Measurements from ENCODE around the gene SHISAL1. TPM values are rescaled to one million over a fixed set of nuclear protein-coding genes. Genes with fewer than 3 reads are reported as not detected.

SHISAL1 gene
- total and polyA plus RNA-seq, 2 donors (not counting 1 experiment from before 2014, with no cell fraction given): not detected

DNA sequence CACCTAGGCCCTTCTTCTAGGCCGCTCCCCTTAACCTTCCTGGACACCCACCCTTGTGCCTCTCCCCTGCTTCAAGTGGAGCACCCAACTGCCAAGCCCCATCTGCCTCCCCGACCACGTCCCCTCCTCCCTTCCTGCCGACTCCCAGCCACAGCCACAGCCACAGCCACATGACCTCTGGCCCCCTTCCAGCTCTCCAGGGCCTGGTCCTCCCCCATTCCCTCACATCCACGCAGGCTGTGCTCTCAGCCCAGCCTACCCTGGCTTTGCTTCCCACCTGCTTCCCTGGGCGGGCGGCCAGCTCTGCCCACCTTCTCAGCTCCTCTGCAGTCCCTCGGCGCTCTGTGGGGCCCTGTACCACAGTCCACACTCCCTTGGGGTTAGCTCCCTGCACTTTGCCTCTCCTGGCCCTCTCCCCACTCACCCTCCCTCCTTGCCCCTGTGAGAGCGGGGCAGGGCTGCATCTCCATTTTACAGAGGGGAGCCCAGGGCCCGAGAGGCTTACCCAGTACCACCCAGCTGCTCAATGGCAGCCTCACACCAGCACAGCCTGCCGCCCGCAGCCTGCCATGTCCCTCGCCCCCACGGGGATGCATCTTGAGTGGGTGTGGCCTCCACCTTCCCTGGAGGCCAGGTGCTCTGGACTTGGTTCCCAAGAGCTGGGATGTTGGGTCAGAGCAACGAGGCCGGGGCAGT is 111.7 kb downstream of the SHISAL1 start:
- H3K27ac Mint-ChIP-seq: no peak overlapping the region

More for the DNA sequence above, 111.7 kb downstream of the SHISAL1 start:
- H4K20me1 ChIP-seq (ENCODE audit: control insufficient read depth, insufficient read depth, low read length, poor library complexity, severe bottlenecking): peaks cover 72% of the 10 kb centered on the region
- Mint-ChIP-seq H3K9me3 (ENCODE audit: insufficient read depth) (no peaks in the 10 kb centered on the region), H3K27me3 (no peaks in the 10 kb centered on the region), H3K4me3 (no peak overlapping the region), H3K4me1 (peaks cover 24% of the 10 kb centered on the region)
- H3K9me3 ChIP-seq (ENCODE audit: control extremely low read depth in 1 of 3, control insufficient read depth in 2 of 3, insufficient read depth in 1 of 3, low read length in 2 of 3): no peaks in the 10 kb centered on the region
- intact Hi-C loops (cut with micrococcal nuclease): no loop called here
- ATAC-seq (ENCODE audit: low read depth) (no peak), DNase-seq (no peak)
- no peak overlapping the region for H3K27ac ChIP-seq (ENCODE audit: low read length in 2 of 2)
- H3K4me1 ChIP-seq (ENCODE audit: control insufficient read depth in 2 of 2, insufficient read depth in 2 of 2, low read length in 2 of 2): peaks cover 19 to 20% of the 10 kb centered on the region in 2 donors
- H3K4me2 ChIP-seq (replicated peaks; ENCODE audit: low read depth, low read length, poor library complexity, severe bottlenecking): no peak overlapping the region
- H3K79me2 ChIP-seq (ENCODE audit: control insufficient read depth, insufficient read depth, low read length): peaks cover 9% of the 10 kb centered on the region
- ChIA-PET POLR2A (no interaction called here), CTCF (no interaction called here)
- TF ChIP-seq CTCF (IDR thresholded peaks at IDR 0.05) (no peak), EZH2 (IDR thresholded peaks at IDR 0.05; ENCODE audit: borderline replicate concordance, insufficient read depth, low read depth, low read length, poor library complexity, severe bottlenecking) (no peak)
- H3K36me3 ChIP-seq (replicated peaks in 1 of 2; ENCODE audit: control extremely low read depth in 1 of 2, control insufficient read depth in 1 of 2, extremely low read depth in 1 of 2, insufficient read depth in 2 of 2, low read length in 1 of 2): peaks cover 0 to 77% of the 10 kb centered on the region in 2 experiments
- H3K4me3 ChIP-seq (ENCODE audit: control extremely low read depth in 1 of 5, extremely low read depth in 1 of 5, insufficient read depth in 1 of 5, low read depth in 2 of 5, low read length in 4 of 5): no peak overlapping the region
- H3K9ac ChIP-seq (ENCODE audit: low read length): no peak overlapping the region
- H3K27me3 ChIP-seq (replicated peaks in 1 of 4; ENCODE audit: control extremely low read depth in 1 of 4, control insufficient read depth in 3 of 4, insufficient read depth in 4 of 4, low read length in 3 of 4): no peaks in the 10 kb centered on the region
- no peak overlapping the region for H2AFZ ChIP-seq (ENCODE audit: insufficient read depth, low read depth, low read length, poor library complexity, severe bottlenecking)
- 73% methylated on average over 17 of the region's 17 CpGs for WGBS (ENCODE audit: insufficient coverage)
